Mesenchymal stem cell (in vitro differentiated cells and primary cell): ENCODE data around the gene GRIFIN.
A peak's percentile ranks its signal among the peaks of the same experiment; 100 is the strongest.

Source experiments
- DNase-seq: peaks from one replicate; pipeline ENCODE4 v3.0.0-alpha.2; 2013
- H2AFZ ChIP-seq: one replicate; pipeline ENCODE4 v1.6.1; 2013; ENCODE audit warnings: low read depth, mild to moderate bottlenecking, control low read depth, inconsistent platforms, low read length, moderate library complexity
- H2AK5ac ChIP-seq: 2 replicates; pipeline ENCODE4 v1.6.1; 2013; ENCODE audit warnings: low read length, moderate library complexity, mild to moderate bottlenecking, inconsistent platforms; ENCODE audit not compliant: severe bottlenecking
- H2BK120ac ChIP-seq: one replicate; pipeline ENCODE4 v1.6.1; 2013; ENCODE audit warnings: low read depth, mild to moderate bottlenecking, inconsistent platforms, low read length, moderate library complexity
- H2BK12ac ChIP-seq, 2 experiments: one replicate each; pipeline ENCODE4 v1.6.1; 2013; ENCODE audit warnings: inconsistent platforms in 2 of 2, low read length in 2 of 2, mild to moderate bottlenecking in 2 of 2, moderate library complexity in 2 of 2, control low read depth in 1 of 2
- H2BK15ac ChIP-seq: one replicate; pipeline ENCODE4 v1.6.1; 2013; ENCODE audit warnings: mild to moderate bottlenecking, low read depth, inconsistent platforms; ENCODE audit not compliant: poor library complexity, severe bottlenecking
- H2BK5ac ChIP-seq: 2 replicates; pipeline ENCODE4 v1.6.1; 2013; ENCODE audit warnings: low read depth, mild to moderate bottlenecking, low read length, control low read depth, inconsistent platforms; ENCODE audit not compliant: poor library complexity, severe bottlenecking
- H3K14ac ChIP-seq, 2 experiments: one replicate each; pipeline ENCODE4 v1.6.1; 2013; ENCODE audit warnings: inconsistent platforms in 2 of 2, low read length in 2 of 2, control low read depth in 1 of 2, mild to moderate bottlenecking in 1 of 2, moderate library complexity in 1 of 2
- H3K18ac ChIP-seq, 2 experiments: one replicate each; pipeline ENCODE4 v1.6.1; 2013; ENCODE audit warnings: inconsistent platforms in 2 of 2, low read length in 2 of 2, control low read depth in 1 of 2, low read depth in 1 of 2, mild to moderate bottlenecking in 1 of 2
- H3K23ac ChIP-seq, 2 experiments: one replicate each; pipeline ENCODE4 v1.6.1; 2013; ENCODE audit warnings: inconsistent platforms in 2 of 2, low read length in 2 of 2, mild to moderate bottlenecking in 2 of 2, moderate library complexity in 2 of 2, control low read depth in 1 of 2
- H3K27ac ChIP-seq: 2 replicates; pipeline ENCODE4 v1.5.1; 2013; ENCODE audit warnings: mild to moderate bottlenecking, moderate library complexity, low read length, control low read depth, inconsistent platforms; ENCODE audit not compliant: poor library complexity, severe bottlenecking
- H3K27me3 ChIP-seq, 2 experiments: 2 replicates each; pipeline versions ENCODE4 v1.6.1 to v1.7.0; 2013; ENCODE audit warnings: low read length in 2 of 2, mild to moderate bottlenecking in 2 of 2, moderate library complexity in 2 of 2, control low read depth in 1 of 2, inconsistent platforms in 1 of 2; ENCODE audit not compliant: control insufficient read depth in 1 of 2, insufficient read depth in 1 of 2
- H3K36me3 ChIP-seq, 2 experiments: 2 replicates each; pipeline versions ENCODE4 v1.6.1 to v1.7.0; 2013; ENCODE audit warnings: low read length in 2 of 2, control low read depth in 1 of 2, inconsistent platforms in 1 of 2, low read depth in 1 of 2, mild to moderate bottlenecking in 1 of 2; ENCODE audit not compliant: insufficient read depth in 2 of 2, control insufficient read depth in 1 of 2
- H3K4ac ChIP-seq, 2 experiments: one replicate each; pipeline ENCODE4 v1.6.1; 2013; ENCODE audit warnings: inconsistent platforms in 2 of 2, low read length in 2 of 2, mild to moderate bottlenecking in 2 of 2, moderate library complexity in 2 of 2, control low read depth in 1 of 2, low read depth in 1 of 2
- H3K4me1 ChIP-seq: 2 replicates; pipeline ENCODE4 v1.6.1; 2013; ENCODE audit warnings: low read depth, low read length, control low read depth; ENCODE audit not compliant: control insufficient read depth, insufficient read depth
- H3K4me2 ChIP-seq: 2 replicates; pipeline ENCODE4 v1.6.1; 2013; ENCODE audit warnings: low read length, mild to moderate bottlenecking, inconsistent platforms; ENCODE audit not compliant: poor library complexity, severe bottlenecking
- H3K4me3 ChIP-seq, 2 experiments: 2 replicates each; pipeline versions ENCODE4 v1.5.1 to v1.7.0; 2013; ENCODE audit warnings: low read length in 2 of 2, mild to moderate bottlenecking in 2 of 2, control low read depth in 1 of 2, low read depth in 1 of 2; ENCODE audit not compliant: insufficient read depth in 1 of 2
- H3K79me1 ChIP-seq: replicated peaks from 2 replicates; pipeline ENCODE4 v1.6.1; 2013; ENCODE audit warnings: mild to moderate bottlenecking, control low read depth, low read length, inconsistent platforms; ENCODE audit not compliant: poor library complexity, severe bottlenecking
- H3K9ac ChIP-seq: 2 replicates; pipeline ENCODE4 v1.7.0; 2013; ENCODE audit warnings: mild to moderate bottlenecking, low read length, moderate library complexity
- H3K9me3 ChIP-seq: 2 replicates; pipeline ENCODE4 v1.7.0; 2013; ENCODE audit warnings: mild to moderate bottlenecking, low read length; ENCODE audit not compliant: control insufficient read depth
- H4K8ac ChIP-seq: one replicate; pipeline ENCODE4 v1.6.1; 2013; ENCODE audit warnings: inconsistent platforms, mild to moderate bottlenecking, low read length, moderate library complexity
- H4K91ac ChIP-seq: one replicate; pipeline ENCODE4 v1.6.1; 2013; ENCODE audit warnings: mild to moderate bottlenecking, low read length, inconsistent platforms
- WGBS: methylation state at CpG from one replicate; pipeline ENCODE4 v1.1.7; 2013; ENCODE audit warnings: mixed read lengths; 5-methylcytosine and 5-hydroxymethylcytosine counted together

Gene GRIFIN

DNA sequence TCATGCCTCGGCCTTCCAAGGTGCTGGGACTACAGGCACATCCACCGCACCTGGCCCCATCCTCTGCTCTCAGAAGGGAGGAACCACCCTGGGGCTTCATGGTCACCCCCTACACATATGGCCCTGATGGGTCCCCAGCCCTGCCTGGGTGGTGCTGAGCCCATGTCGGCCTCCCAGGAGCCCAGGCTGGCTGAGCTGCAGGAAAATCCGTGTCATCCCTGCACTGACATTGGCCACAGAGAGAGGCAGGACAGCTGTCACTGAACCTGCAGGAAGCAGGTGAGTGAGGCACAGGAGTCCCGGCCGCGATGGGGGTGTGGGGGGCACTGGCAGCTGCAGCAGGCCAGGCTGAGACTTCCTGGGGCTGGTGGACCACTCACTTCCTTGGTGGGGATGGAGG is 8.0 kb downstream of the GRIFIN start:
- peaks cover 0 to 17% of the 10 kb centered on the region in 2 experiments for H3K27me3 ChIP-seq
- no peak overlapping the region for H3K14ac ChIP-seq
- no peak overlapping the region for H3K4me2 ChIP-seq
- H2BK5ac ChIP-seq: no peak overlapping the region
- no peak overlapping the region for H3K4me3 ChIP-seq
- no peak overlapping the region for H2BK120ac ChIP-seq
- no peak overlapping the region for H3K4ac ChIP-seq
- H3K9ac ChIP-seq: no peak overlapping the region
- H3K9me3 ChIP-seq: no peaks in the 10 kb centered on the region
- peaks cover 16% of the 10 kb centered on the region for H3K4me1 ChIP-seq
- no peaks in the 10 kb centered on the region for H3K36me3 ChIP-seq
- peak overlapping the region; percentile 25 for H4K91ac ChIP-seq
- H3K79me1 ChIP-seq: no peaks in the 10 kb centered on the region
- no peak overlapping the region for H3K27ac ChIP-seq
- peak overlapping the region in 1 of 2 experiments; percentile 34 for H3K23ac ChIP-seq
- no peak overlapping the region for H4K8ac ChIP-seq
- WGBS: 86% methylated on average over 7 of the region's 7 CpGs
- no peak overlapping the region for H2BK12ac ChIP-seq
- H3K18ac ChIP-seq: no peak overlapping the region
- no peak overlapping the region for H2AK5ac ChIP-seq
- no peak overlapping the region for H2BK15ac ChIP-seq
- H2AFZ ChIP-seq: no peak overlapping the region
- no peak for DNase-seq

GRCh38 chr7:2466675-2467074 is 9.5 kb downstream of the GRIFIN start:
- H3K9me3 ChIP-seq: no peaks in the 10 kb centered on the region
- no peak overlapping the region for H2BK120ac ChIP-seq
- no peak for DNase-seq
- H3K9ac ChIP-seq: no peak overlapping the region
- H3K18ac ChIP-seq: no peak overlapping the region
- H2BK5ac ChIP-seq: no peak overlapping the region
- no peaks in the 10 kb centered on the region for H3K36me3 ChIP-seq
- H3K27ac ChIP-seq: no peak overlapping the region
- H4K8ac ChIP-seq: no peak overlapping the region
- H2AK5ac ChIP-seq: no peak overlapping the region
- peaks cover 0 to 24% of the 10 kb centered on the region in 2 experiments for H3K27me3 ChIP-seq
- 92% methylated on average over 8 of the region's 10 CpGs for WGBS
- H3K14ac ChIP-seq: no peak overlapping the region
- no peak overlapping the region for H3K4me3 ChIP-seq
- H2BK15ac ChIP-seq: no peak overlapping the region
- H3K79me1 ChIP-seq: no peaks in the 10 kb centered on the region
- H3K4me2 ChIP-seq: no peak overlapping the region
- no peak overlapping the region for H2BK12ac ChIP-seq
- H2AFZ ChIP-seq: no peak overlapping the region
- no peak overlapping the region for H3K4ac ChIP-seq
- H3K23ac ChIP-seq: no peak overlapping the region
- H4K91ac ChIP-seq: no peak overlapping the region
- H3K4me1 ChIP-seq: peaks cover 15% of the 10 kb centered on the region

DNA sequence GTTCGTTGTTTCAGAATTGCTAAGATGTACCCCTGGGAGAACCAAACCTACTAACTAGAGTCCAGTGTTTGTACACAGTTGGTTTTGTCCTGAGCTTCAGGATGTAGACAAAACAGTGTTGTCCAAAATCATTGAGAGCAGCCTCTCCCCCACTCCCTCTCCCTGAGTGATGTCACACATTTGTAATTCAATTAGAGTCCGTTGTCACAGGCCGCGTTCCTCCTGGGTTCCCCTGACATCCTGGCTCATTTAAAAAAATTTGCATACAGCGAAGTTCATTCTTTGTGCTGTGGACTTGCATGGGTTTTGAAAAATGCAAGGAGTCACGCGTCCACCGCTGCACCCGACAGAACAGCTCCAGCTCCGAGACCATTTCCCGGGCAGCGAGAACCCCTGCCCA is 10.3 kb downstream of the GRIFIN start:
- no peak overlapping the region for H3K4ac ChIP-seq
- no peak overlapping the region for H3K4me3 ChIP-seq
- H3K18ac ChIP-seq: no peak overlapping the region
- no peaks in the 10 kb centered on the region for H3K9me3 ChIP-seq
- no peak overlapping the region for H2AFZ ChIP-seq
- 82% methylated on average over 9 of the region's 12 CpGs for WGBS
- no peak overlapping the region for H2BK120ac ChIP-seq
- no peak overlapping the region for H3K27ac ChIP-seq
- H3K4me1 ChIP-seq: peaks cover 7% of the 10 kb centered on the region
- H2BK5ac ChIP-seq: no peak overlapping the region
- no peak overlapping the region for H2BK15ac ChIP-seq
- H3K4me2 ChIP-seq: no peak overlapping the region
- no peak for DNase-seq
- no peak overlapping the region for H3K14ac ChIP-seq
- H2BK12ac ChIP-seq: no peak overlapping the region
- H3K9ac ChIP-seq: no peak overlapping the region
- H4K8ac ChIP-seq: no peak overlapping the region
- peaks cover 0 to 20% of the 10 kb centered on the region in 2 experiments for H3K27me3 ChIP-seq
- no peak overlapping the region for H3K23ac ChIP-seq
- H3K79me1 ChIP-seq: no peaks in the 10 kb centered on the region
- H4K91ac ChIP-seq: no peak overlapping the region
- no peak overlapping the region for H2AK5ac ChIP-seq
- H3K36me3 ChIP-seq: no peaks in the 10 kb centered on the region

DNA sequence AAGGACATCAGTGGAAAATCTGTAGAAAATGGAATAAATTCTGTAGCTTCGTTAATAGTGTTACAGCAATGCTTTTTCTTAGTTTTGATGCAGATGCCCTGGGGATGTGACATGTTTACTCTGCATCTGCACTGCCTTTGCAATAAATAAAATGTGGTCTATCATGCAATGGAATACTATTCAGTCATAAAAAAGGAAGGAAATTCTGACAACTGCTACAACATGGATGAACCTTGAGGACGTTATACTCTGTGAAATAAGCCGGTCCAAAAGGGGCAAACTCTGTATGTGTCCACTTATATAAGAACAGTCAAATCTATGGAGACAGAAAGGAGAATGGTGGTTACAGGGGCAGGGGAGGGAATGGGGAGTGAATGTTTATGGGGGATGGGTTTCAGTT is 13.5 kb downstream of the GRIFIN start:
- WGBS: 79% methylated on average over 3 of the region's 3 CpGs

More for the DNA sequence above, 13.5 kb downstream of the GRIFIN start:
- no peak overlapping the region for H3K4me2 ChIP-seq
- H4K8ac ChIP-seq: no peak overlapping the region
- H2BK120ac ChIP-seq: no peak overlapping the region
- no peak overlapping the region for H2AK5ac ChIP-seq
- no peak overlapping the region for H3K27ac ChIP-seq
- no peaks in the 10 kb centered on the region for H3K9me3 ChIP-seq
- H2AFZ ChIP-seq: no peak overlapping the region
- no peaks in the 10 kb centered on the region for H3K79me1 ChIP-seq
- H3K36me3 ChIP-seq: no peaks in the 10 kb centered on the region
- no peak overlapping the region for H3K4ac ChIP-seq
- no peak for DNase-seq
- no peak overlapping the region for H3K4me3 ChIP-seq
- peaks cover 7% of the 10 kb centered on the region for H3K4me1 ChIP-seq
- H3K18ac ChIP-seq: no peak overlapping the region
- no peak overlapping the region for H2BK5ac ChIP-seq
- no peak overlapping the region for H2BK15ac ChIP-seq
- no peak overlapping the region for H2BK12ac ChIP-seq
- H4K91ac ChIP-seq: no peak overlapping the region
- no peak overlapping the region for H3K14ac ChIP-seq
- H3K9ac ChIP-seq: no peak overlapping the region
- peaks cover 0 to 7% of the 10 kb centered on the region in 2 experiments for H3K27me3 ChIP-seq
- H3K23ac ChIP-seq: no peak overlapping the region
